Smooth muscle cell (in vitro differentiated cells): ENCODE measurements around the gene DDB1. TPM values are rescaled to one million over a fixed set of nuclear protein-coding genes. Genes with fewer than 3 reads are reported as not detected.
A peak's percentile ranks its signal among the peaks of the same experiment; 100 is the strongest.

Experiments used
- DNase-seq: peaks from one replicate; lab custom pipeline; 2025; ENCODE audit not compliant: unreplicated experiment; lab: John Stamatoyannopoulos, UW
- H2AFZ ChIP-seq: fragments of 200-600 bp; sonication (generic); 2 replicates; pipeline ENCODE4 v1.6.0; 2016; ENCODE audit warnings: antibody characterized with exemption, low read depth, mild to moderate bottlenecking
- H3F3A ChIP-seq: fragments of 200-600 bp; sonication (generic); 2 replicates; pipeline ENCODE4 v1.6.0; 2017; ENCODE audit warnings: antibody characterized with exemption, low read depth
- H3K27ac ChIP-seq: fragments of 200-600 bp; sonication (generic); 2 replicates; pipeline ENCODE4 v1.5.1; 2016; ENCODE audit warnings: low read depth, mild to moderate bottlenecking
- H3K27me3 ChIP-seq: fragments of 200-600 bp; sonication (generic); 2 replicates; pipeline ENCODE4 v1.6.1; 2016; ENCODE audit warnings: low read depth, mild to moderate bottlenecking
- H3K36me3 ChIP-seq: fragments of 200-600 bp; sonication (generic); 2 replicates; pipeline ENCODE4 v1.5.1; 2016; ENCODE audit warnings: low read depth
- H3K4me1 ChIP-seq: fragments of 200-600 bp; sonication (generic); 2 replicates; pipeline ENCODE4 v1.5.1; 2016; ENCODE audit warnings: low read depth
- H3K4me2 ChIP-seq: fragments of 200-600 bp; sonication (generic); 2 replicates; pipeline ENCODE4 v1.6.0; 2016; ENCODE audit warnings: mild to moderate bottlenecking
- H3K4me3 ChIP-seq: fragments of 200-600 bp; sonication (generic); 2 replicates; pipeline ENCODE4 v1.5.1; 2016; ENCODE audit warnings: mild to moderate bottlenecking
- H3K79me2 ChIP-seq: fragments of 200-600 bp; sonication (generic); 2 replicates; pipeline ENCODE4 v1.6.0; 2016; ENCODE audit warnings: low read depth, mild to moderate bottlenecking
- H3K9ac ChIP-seq: fragments of 200-600 bp; sonication (generic); 2 replicates; pipeline ENCODE4 v1.6.0; 2016; ENCODE audit warnings: low read depth
- H3K9me3 ChIP-seq: fragments of 200-600 bp; sonication (generic); replicated peaks from 2 replicates; pipeline ENCODE4 v1.5.1; 2016; ENCODE audit warnings: low read depth
- H4K20me1 ChIP-seq: fragments of 200-600 bp; sonication (generic); 2 replicates; pipeline ENCODE4 v1.6.0; 2016; ENCODE audit warnings: low read depth
- CTCF ChIP-seq: fragments of 200-600 bp; sonication (generic); IDR thresholded peaks from 2 replicates; pipeline ENCODE4 v1.5.1; 2017; ENCODE audit warnings: borderline replicate concordance, mild to moderate bottlenecking, antibody characterized with exemption; ENCODE audit not compliant: insufficient read depth, poor library complexity, severe bottlenecking
- WGBS: methylation state at CpG from one replicate; pipeline ENCODE4 v1.1.7; 2016; ENCODE audit warnings: low lambda C conversion rate; 5-methylcytosine and 5-hydroxymethylcytosine counted together
- polyA plus RNA-seq: library from polyadenylated mRNA; unstranded; fragments of >200 nt; fragmentation: Nextera tagmentation; extraction: Ambion mirVana; gene quantifications from 2 replicates; pipeline ENCODE4 v1.2.1, GENCODE V29; 2016
- total RNA-seq: library from RNA; depleted of rRNA; stranded (reverse); fragments of >200 nt; gene quantifications from 2 replicates; pipeline ENCODE4 v1.2.3, GENCODE V29; 2014

DDB1 gene
- total and polyA plus RNA-seq, 2 experiments from 2014 or later = 143 to 150 TPM

GRCh38 chr11:61377461-61378160 is 44.7 kb upstream of the DDB1 start:
- no peaks in the 10 kb centered on the region for H3K79me2 ChIP-seq
- peak overlapping the region; percentile 94 for H3K27ac ChIP-seq
- peak overlapping the region; percentile 61 for H3K9ac ChIP-seq
- H3K4me1 ChIP-seq = peaks cover 9% of the 10 kb centered on the region
- H3K27me3 ChIP-seq = no peaks in the 10 kb centered on the region
- H3F3A ChIP-seq = peaks cover 21% of the 10 kb centered on the region
- TF ChIP-seq CTCF = no peak
- 70% methylated on average over 6 of the region's 6 CpGs for WGBS
- no peak overlapping the region for H2AFZ ChIP-seq
- no peak overlapping the region for H3K4me3 ChIP-seq
- H3K9me3 ChIP-seq = no peaks in the 10 kb centered on the region
- DNase-seq = no peak
- no peaks in the 10 kb centered on the region for H4K20me1 ChIP-seq
- H3K4me2 ChIP-seq = peak overlapping the region; percentile 47
- no peaks in the 10 kb centered on the region for H3K36me3 ChIP-seq

DNA sequence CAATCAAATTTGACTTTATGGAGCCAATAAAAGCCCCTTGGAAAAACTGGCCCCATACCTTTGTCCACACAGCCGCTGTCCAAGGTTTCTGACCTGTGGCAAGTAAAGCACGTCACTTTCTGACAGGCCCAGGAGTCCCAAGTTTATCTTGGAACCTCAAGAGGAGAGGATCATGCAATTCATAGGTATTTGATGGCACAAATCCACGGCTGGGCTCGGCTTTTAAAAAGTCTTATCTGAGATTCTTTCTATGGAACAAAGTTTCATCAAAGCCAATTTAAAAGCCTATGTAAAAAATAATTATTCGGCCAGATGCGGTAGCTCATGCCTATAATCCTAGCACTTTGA is 42.8 kb upstream of the DDB1 start:
- H3K4me1 ChIP-seq = peaks cover 9% of the 10 kb centered on the region
- no peak for TF ChIP-seq CTCF
- H3F3A ChIP-seq = peaks cover 21% of the 10 kb centered on the region
- H2AFZ ChIP-seq = no peak overlapping the region
- no peaks in the 10 kb centered on the region for H3K79me2 ChIP-seq
- no peak overlapping the region for H3K9ac ChIP-seq
- no peak for DNase-seq
- no peaks in the 10 kb centered on the region for H3K9me3 ChIP-seq
- no peak overlapping the region for H3K4me2 ChIP-seq
- no peak overlapping the region for H3K4me3 ChIP-seq
- H3K27me3 ChIP-seq = no peaks in the 10 kb centered on the region
- H4K20me1 ChIP-seq = no peaks in the 10 kb centered on the region
- 99% methylated on average over 6 of the region's 6 CpGs for WGBS
- no peaks in the 10 kb centered on the region for H3K36me3 ChIP-seq
- H3K27ac ChIP-seq = no peak overlapping the region

GRCh38 chr11:61372659-61373420 is 39.9 kb upstream of the DDB1 start:
- DNase-seq = no peak
- Histone ChIP-seq H3K4me1 (no peaks in the 10 kb centered on the region), H3F3A (peaks cover 6% of the 10 kb centered on the region), H3K4me2 (no peak overlapping the region), H2AFZ (no peak overlapping the region), H3K36me3 (no peaks in the 10 kb centered on the region), H3K9ac (no peak overlapping the region), H3K4me3 (no peak overlapping the region), H3K9me3 (no peaks in the 10 kb centered on the region), H3K79me2 (no peaks in the 10 kb centered on the region), H3K27me3 (no peaks in the 10 kb centered on the region), H3K27ac (no peak overlapping the region), H4K20me1 (no peaks in the 10 kb centered on the region)
- TF ChIP-seq CTCF = no peak
- 96% methylated on average over 8 of the region's 8 CpGs for WGBS
